WTC11 (cell line): ENCODE data around the gene CRADD. TPM values are rescaled to one million over a fixed set of nuclear protein-coding genes. Genes with fewer than 3 reads are reported as not detected.

Experiments used
- ATAC-seq: fragments of 200-7000 bp; cut with Tn5 transposase; 2 replicates; pipeline ENCODE4 v1.10.0; 2021; ENCODE audit warnings: mild to moderate bottlenecking, moderate library complexity
- CTCF ChIA-PET: fragments of 300-600 bp; sonication (Branson Sonifier 250); formaldehyde crosslinking; loops from one replicate; lab custom pipeline; 2021; ENCODE audit warnings: antibody characterized with exemption; lab: Charles Lee
- POLR2A ChIA-PET: fragments of 350-600 bp; sonication (Branson Sonifier 250); formaldehyde crosslinking; loops from one replicate; lab custom pipeline; 2021; ENCODE audit warnings: antibody characterized with exemption; lab: Charles Lee
- DNase-seq: peaks from one replicate; pipeline ENCODE4 v3.0.0; 2021; ENCODE audit warnings: low spot score
- H3K27ac Mint-ChIP-seq: 2 replicates; pipeline ENCODE4 v1.8.0; 2021; ENCODE audit warnings: mixed read lengths
- H3K27me3 Mint-ChIP-seq: 2 replicates; pipeline ENCODE4 v1.8.0; 2021; ENCODE audit warnings: low read depth, mild to moderate bottlenecking, moderate library complexity, mixed read lengths
- H3K36me3 Mint-ChIP-seq: 2 replicates; pipeline ENCODE4 v1.8.0; 2021; ENCODE audit warnings: mixed read lengths
- H3K4me1 Mint-ChIP-seq: 2 replicates; pipeline ENCODE4 v1.8.0; 2022; ENCODE audit warnings: mixed read lengths
- H3K4me3 Mint-ChIP-seq: 2 replicates; pipeline ENCODE4 v1.8.0; 2021; ENCODE audit warnings: mild to moderate bottlenecking, moderate library complexity, mixed read lengths
- H3K9me3 Mint-ChIP-seq: 2 replicates; pipeline ENCODE4 v1.8.0; 2021; ENCODE audit warnings: mixed read lengths
- ATF3 ChIP-seq: sonication (generic); formaldehyde crosslinking; conservative IDR thresholded peaks from 2 replicates; pipeline ENCODE4 v1.8.1; 2022; ENCODE audit warnings: mild to moderate bottlenecking, missing genetic modification reagents
- ETV6 ChIP-seq: sonication (generic); formaldehyde crosslinking; IDR thresholded peaks from 2 replicates; pipeline ENCODE4 v1.8.1; 2022; ENCODE audit warnings: mild to moderate bottlenecking, missing genetic modification reagents
- FOXJ3 ChIP-seq: sonication (generic); formaldehyde crosslinking; IDR thresholded peaks from 2 replicates; pipeline ENCODE4 v1.9.0; 2021; ENCODE audit warnings: missing genetic modification reagents, mild to moderate bottlenecking, borderline replicate concordance
- HMGXB4 ChIP-seq: sonication (generic); formaldehyde crosslinking; IDR thresholded peaks from 2 replicates; pipeline ENCODE4 v1.8.1; 2023; ENCODE audit warnings: mild to moderate bottlenecking, moderate library complexity, missing genetic modification reagents
- JAZF1 ChIP-seq: fragments of 250-450 bp; sonication (Bioruptor Pico); IDR thresholded peaks from 2 replicates; pipeline ENCODE4 v1.9.0; 2021; ENCODE audit warnings: moderate library complexity, mild to moderate bottlenecking, inconsistent platforms
- JUN ChIP-seq: sonication (generic); formaldehyde crosslinking; IDR thresholded peaks from 2 replicates; pipeline ENCODE4 v1.8.0; 2023; ENCODE audit warnings: mild to moderate bottlenecking, missing genetic modification reagents
- KAT7 ChIP-seq: sonication (generic); formaldehyde crosslinking; IDR thresholded peaks from 2 replicates; pipeline ENCODE4 v1.8.1; 2023; ENCODE audit warnings: missing genetic modification reagents, mild to moderate bottlenecking, borderline replicate concordance
- MXD4 ChIP-seq: fragments of 250-450 bp; sonication (Bioruptor Pico); IDR thresholded peaks from 2 replicates; pipeline ENCODE4 v1.8.0; 2021; ENCODE audit warnings: mild to moderate bottlenecking, moderate library complexity, borderline replicate concordance
- NFATC4 ChIP-seq: fragments of 250-450 bp; sonication (Bioruptor Pico); IDR thresholded peaks from 2 replicates; pipeline ENCODE4 v1.9.0; 2021; ENCODE audit warnings: mild to moderate bottlenecking
- NFYB ChIP-seq: sonication (generic); formaldehyde crosslinking; conservative IDR thresholded peaks from 2 replicates; pipeline ENCODE4 v1.8.0; 2022; ENCODE audit warnings: low read depth, missing genetic modification reagents
- NR1H2 ChIP-seq: sonication (generic); formaldehyde crosslinking; IDR thresholded peaks from 2 replicates; pipeline ENCODE4 v1.9.0; 2021; ENCODE audit warnings: mild to moderate bottlenecking, moderate library complexity, missing genetic modification reagents
- NR3C1 ChIP-seq: sonication (generic); formaldehyde crosslinking; conservative IDR thresholded peaks from 2 replicates; pipeline ENCODE4 v1.8.1; 2023; ENCODE audit warnings: low read depth, mild to moderate bottlenecking, missing genetic modification reagents
- PREB ChIP-seq: sonication (generic); formaldehyde crosslinking; IDR thresholded peaks from 2 replicates; pipeline ENCODE4 v1.8.1; 2022; ENCODE audit warnings: mild to moderate bottlenecking, missing genetic modification reagents, moderate library complexity, borderline replicate concordance
- RELA ChIP-seq: sonication (generic); formaldehyde crosslinking; IDR thresholded peaks from 2 replicates; pipeline ENCODE4 v1.8.1; 2022; ENCODE audit warnings: missing genetic modification reagents, mild to moderate bottlenecking, borderline replicate concordance
- RORB ChIP-seq: fragments of 250-450 bp; sonication (Bioruptor Pico); IDR thresholded peaks from 2 replicates; pipeline ENCODE4 v1.9.0; 2021; ENCODE audit warnings: mild to moderate bottlenecking
- SOX15 ChIP-seq: fragments of 250-450 bp; sonication (Bioruptor Pico); IDR thresholded peaks from 2 replicates; pipeline ENCODE4 v1.9.0; 2021; ENCODE audit warnings: mild to moderate bottlenecking
- TEAD1 ChIP-seq: sonication (generic); formaldehyde crosslinking; IDR thresholded peaks from 2 replicates; pipeline ENCODE4 v1.8.0; 2022; ENCODE audit warnings: mild to moderate bottlenecking, missing genetic modification reagents
- ZMAT4 ChIP-seq: fragments of 250-450 bp; sonication (Bioruptor Pico); IDR thresholded peaks from 2 replicates; pipeline ENCODE4 v1.9.0; 2021; ENCODE audit warnings: mild to moderate bottlenecking
- ZNF232 ChIP-seq: sonication (generic); formaldehyde crosslinking; IDR thresholded peaks from 2 replicates; pipeline ENCODE4 v1.8.0; 2022; ENCODE audit warnings: mild to moderate bottlenecking, missing genetic modification reagents
- ZNF416 ChIP-seq: fragments of 250-450 bp; sonication (Bioruptor Pico); IDR thresholded peaks from 2 replicates; pipeline ENCODE4 v1.9.0; 2021; ENCODE audit warnings: mild to moderate bottlenecking, inconsistent platforms
- total RNA-seq: library from RNA; stranded (reverse); gene quantifications from 3 replicates; pipeline ENCODE4 v1.2.3, GENCODE V29; 2021
- TF ChIP-seq, protein P1 (sequence below): fragments of 250-450 bp; sonication (Bioruptor Pico); IDR thresholded peaks from 2 replicates; pipeline ENCODE4 v1.8.0; 2021; ENCODE audit warnings: mild to moderate bottlenecking
- TF ChIP-seq, protein P2 (sequence below): fragments of 250-450 bp; sonication (Bioruptor Pico); IDR thresholded peaks from 2 replicates; pipeline ENCODE4 v1.9.0; 2021; ENCODE audit warnings: moderate library complexity, mild to moderate bottlenecking, inconsistent platforms, borderline replicate concordance
- TF ChIP-seq, protein P3 (sequence below): sonication (generic); formaldehyde crosslinking; IDR thresholded peaks from 2 replicates; pipeline ENCODE4 v1.8.1; 2023; ENCODE audit warnings: mild to moderate bottlenecking, missing genetic modification reagents

CRADD gene
- total RNA-seq, 1 experiment from 2014 or later = 11.6 TPM

GRCh38 chr12:93847517-93848474, 170.6 kb downstream of the CRADD start:
- ChIA-PET CTCF (no interaction called here), POLR2A (no interaction called here)
- H3K4me1 Mint-ChIP-seq = peaks cover 10% of the 10 kb centered on the region
- H3K27ac Mint-ChIP-seq = no peak overlapping the region
- no peak for ATAC-seq
- no peaks in the 10 kb centered on the region for H3K36me3 Mint-ChIP-seq
- no peaks in the 10 kb centered on the region for H3K27me3 Mint-ChIP-seq
- peaks cover 9% of the 10 kb centered on the region for H3K9me3 Mint-ChIP-seq
- no peak for TF ChIP-seq HMGXB4
- TF ChIP-seq RELA (CRISPR knock-in tag) = no peak
- no peak for TF ChIP-seq ETV6 (CRISPR knock-in tag)
- no peak for TF ChIP-seq JAZF1 (CRISPR knock-in tag)
- no peak for TF ChIP-seq ZNF416 (CRISPR knock-in tag)
- no peak for TF ChIP-seq JUN (CRISPR knock-in tag)
- TF ChIP-seq, protein P1, sequence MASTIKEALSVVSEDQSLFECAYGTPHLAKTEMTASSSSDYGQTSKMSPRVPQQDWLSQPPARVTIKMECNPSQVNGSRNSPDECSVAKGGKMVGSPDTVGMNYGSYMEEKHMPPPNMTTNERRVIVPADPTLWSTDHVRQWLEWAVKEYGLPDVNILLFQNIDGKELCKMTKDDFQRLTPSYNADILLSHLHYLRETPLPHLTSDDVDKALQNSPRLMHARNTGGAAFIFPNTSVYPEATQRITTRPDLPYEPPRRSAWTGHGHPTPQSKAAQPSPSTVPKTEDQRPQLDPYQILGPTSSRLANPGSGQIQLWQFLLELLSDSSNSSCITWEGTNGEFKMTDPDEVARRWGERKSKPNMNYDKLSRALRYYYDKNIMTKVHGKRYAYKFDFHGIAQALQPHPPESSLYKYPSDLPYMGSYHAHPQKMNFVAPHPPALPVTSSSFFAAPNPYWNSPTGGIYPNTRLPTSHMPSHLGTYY = no peak
- TF ChIP-seq ZNF232 (CRISPR knock-in tag) = no peak
- TF ChIP-seq, protein P2, sequence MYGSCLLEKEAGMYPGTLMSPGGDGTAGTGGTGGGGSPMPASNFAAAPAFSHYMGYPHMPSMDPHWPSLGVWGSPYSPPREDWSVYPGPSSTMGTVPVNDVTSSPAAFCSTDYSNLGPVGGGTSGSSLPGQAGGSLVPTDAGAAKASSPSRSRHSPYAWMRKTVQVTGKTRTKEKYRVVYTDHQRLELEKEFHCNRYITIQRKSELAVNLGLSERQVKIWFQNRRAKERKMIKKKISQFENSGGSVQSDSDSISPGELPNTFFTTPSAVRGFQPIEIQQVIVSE (CRISPR knock-in tag) = no peak
- TF ChIP-seq, protein P3, sequence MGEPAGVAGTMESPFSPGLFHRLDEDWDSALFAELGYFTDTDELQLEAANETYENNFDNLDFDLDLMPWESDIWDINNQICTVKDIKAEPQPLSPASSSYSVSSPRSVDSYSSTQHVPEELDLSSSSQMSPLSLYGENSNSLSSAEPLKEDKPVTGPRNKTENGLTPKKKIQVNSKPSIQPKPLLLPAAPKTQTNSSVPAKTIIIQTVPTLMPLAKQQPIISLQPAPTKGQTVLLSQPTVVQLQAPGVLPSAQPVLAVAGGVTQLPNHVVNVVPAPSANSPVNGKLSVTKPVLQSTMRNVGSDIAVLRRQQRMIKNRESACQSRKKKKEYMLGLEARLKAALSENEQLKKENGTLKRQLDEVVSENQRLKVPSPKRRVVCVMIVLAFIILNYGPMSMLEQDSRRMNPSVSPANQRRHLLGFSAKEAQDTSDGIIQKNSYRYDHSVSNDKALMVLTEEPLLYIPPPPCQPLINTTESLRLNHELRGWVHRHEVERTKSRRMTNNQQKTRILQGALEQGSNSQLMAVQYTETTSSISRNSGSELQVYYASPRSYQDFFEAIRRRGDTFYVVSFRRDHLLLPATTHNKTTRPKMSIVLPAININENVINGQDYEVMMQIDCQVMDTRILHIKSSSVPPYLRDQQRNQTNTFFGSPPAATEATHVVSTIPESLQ (CRISPR knock-in tag) = no peak
- TF ChIP-seq SOX15 (CRISPR knock-in tag) = no peak
- no peak for TF ChIP-seq RORB
- TF ChIP-seq TEAD1 (CRISPR knock-in tag) = no peak
- no peak for TF ChIP-seq PREB
- no peak for TF ChIP-seq MXD4 (CRISPR knock-in tag)
- TF ChIP-seq KAT7 (CRISPR knock-in tag) = no peak
- DNase-seq = no peak
- no peak overlapping the region for H3K4me3 Mint-ChIP-seq

DNA sequence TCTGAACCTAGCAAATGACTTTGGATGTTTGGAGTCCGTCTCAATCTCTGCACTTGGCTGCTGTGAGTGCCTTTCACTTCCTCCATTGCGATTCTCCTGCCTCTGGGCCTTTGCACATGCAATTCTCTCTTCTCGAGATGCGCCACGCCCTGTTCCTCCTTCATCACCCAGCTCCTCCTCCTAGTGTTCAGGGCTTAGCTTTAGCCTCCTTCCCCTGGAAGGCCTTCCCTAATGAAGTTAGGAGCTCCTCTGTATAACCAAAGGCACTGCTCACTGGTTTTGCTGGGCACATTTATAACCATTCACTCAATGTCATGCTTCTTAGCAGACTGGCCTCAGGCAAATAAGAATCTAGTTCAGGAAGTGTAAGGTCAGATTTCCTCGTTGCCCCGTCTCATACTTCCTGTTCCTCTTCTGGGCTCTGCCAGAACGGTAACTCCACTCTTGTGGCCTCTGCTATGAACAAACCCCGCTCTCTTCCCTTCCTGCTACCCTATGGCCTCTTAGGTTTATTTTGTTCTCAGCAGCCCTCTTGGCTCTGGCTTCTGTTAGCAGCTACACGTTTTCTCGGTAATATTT, 171.4 kb downstream of the CRADD start:
- Mint-ChIP-seq H3K36me3 (no peaks in the 10 kb centered on the region), H3K4me1 (peaks cover 10% of the 10 kb centered on the region), H3K9me3 (peaks cover 9% of the 10 kb centered on the region), H3K27me3 (no peaks in the 10 kb centered on the region), H3K27ac (no peak overlapping the region), H3K4me3 (no peak overlapping the region)
- DNase-seq (no peak), ATAC-seq (no peak)
- TF ChIP-seq ATF3 (CRISPR knock-in tag) = no peak
- TF ChIP-seq NR3C1 (CRISPR knock-in tag) = no peak
- TF ChIP-seq, protein P1 = no peak
- no peak for TF ChIP-seq FOXJ3 (CRISPR knock-in tag)
- TF ChIP-seq NFYB (CRISPR knock-in tag) = no peak
- no peak for TF ChIP-seq NFATC4 (CRISPR knock-in tag)
- TF ChIP-seq ZMAT4 (CRISPR knock-in tag) = no peak
- TF ChIP-seq NR1H2 (CRISPR knock-in tag) = no peak
- TF ChIP-seq, protein P2 (CRISPR knock-in tag) = no peak
- ChIA-PET CTCF (interaction anchor here (1.2 kb wide), 1 partner anchor 253 kb away, joined by 3 read pairs; no protein-coding TSS in a partner anchor), POLR2A (no interaction called here)
